GM21423 (cell line): ENCODE measurements around the gene KCNMA1.
"Not testable (repeated sequence)": the region's sequence is repeated elsewhere in the genome, so short reads cannot be mapped to it uniquely, and the experiment has no call there.

Source experiments
- ATAC-seq: cut with Tn5 transposase; IDR thresholded peaks from one replicate; pipeline ENCODE4 v1.9.1; 2021; ENCODE audit warnings: mild to moderate bottlenecking, moderate library complexity; ENCODE audit not compliant: unreplicated experiment

The KCNMA1 gene

DNA sequence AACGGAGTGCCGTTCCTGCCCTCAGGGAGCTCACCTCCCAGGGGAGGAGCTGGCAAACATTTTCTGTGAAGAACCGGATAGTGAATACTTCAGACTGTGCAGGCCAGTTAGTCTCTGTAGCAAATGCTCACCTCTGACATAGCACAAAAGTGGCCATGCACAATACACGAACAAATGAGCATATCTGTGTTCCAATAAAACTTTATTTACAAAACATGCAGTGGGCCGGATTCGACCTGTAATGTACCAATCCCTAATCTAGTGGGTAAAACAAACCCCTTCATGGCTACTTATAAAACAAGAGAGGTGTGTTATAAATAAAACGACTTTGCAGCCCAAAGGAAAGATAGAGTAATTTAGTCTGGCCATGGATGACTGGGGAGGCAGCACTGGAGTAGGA, 48.7 kb downstream of the KCNMA1 start:
- ATAC-seq, result no peak

DNA sequence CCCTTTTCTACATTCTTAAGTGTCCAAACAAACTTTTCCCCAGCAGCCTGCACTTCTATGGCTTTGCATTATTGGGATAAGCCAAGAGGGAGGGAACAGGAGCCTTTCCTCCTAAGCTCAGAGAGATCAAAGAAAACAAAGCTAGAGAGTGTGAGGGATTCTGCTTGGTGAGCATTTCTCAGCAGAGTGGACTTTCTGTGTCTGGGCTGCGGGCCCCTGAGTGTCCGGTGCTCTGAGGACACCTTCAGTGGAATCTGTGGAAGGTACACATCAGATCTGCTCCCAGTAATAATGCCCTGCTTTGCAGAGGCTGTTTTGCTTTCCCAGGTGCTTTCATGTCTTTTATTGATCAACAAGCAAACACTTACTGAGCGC, 50.2 kb downstream of the KCNMA1 start:
- no peak for ATAC-seq

DNA sequence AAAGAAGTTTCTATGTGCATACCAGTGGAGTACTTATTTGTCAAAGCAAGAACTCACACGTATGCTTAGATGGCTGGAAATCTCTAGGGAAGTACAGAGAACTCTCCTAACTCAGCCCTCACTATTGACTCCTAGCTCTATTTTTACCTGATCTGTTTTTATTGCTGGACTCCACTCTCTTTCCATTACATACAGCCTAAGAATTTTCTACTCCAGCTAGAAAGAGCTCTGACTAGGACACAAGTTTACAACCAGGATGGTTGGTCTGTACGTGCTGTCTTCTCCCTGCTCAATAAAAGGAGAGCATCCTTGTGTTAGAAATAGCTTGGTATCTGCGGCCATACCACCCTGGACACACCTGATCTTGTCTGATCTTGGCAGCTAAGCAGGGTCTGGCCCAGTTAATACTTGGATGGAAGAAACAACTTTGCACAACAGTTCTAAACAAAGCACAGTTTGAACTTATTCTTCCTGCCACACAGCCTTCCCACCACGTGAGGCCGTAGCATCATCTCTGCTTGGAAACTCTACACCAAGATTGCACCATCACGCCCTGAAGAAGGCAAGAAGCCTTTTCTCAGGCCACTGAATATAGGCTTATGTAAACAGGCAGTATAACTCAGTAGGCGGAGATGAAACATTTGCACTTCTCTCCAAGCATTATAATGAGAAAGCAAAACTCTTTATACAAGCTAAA, 50.7 kb downstream of the KCNMA1 start:
- no peak for ATAC-seq

DNA sequence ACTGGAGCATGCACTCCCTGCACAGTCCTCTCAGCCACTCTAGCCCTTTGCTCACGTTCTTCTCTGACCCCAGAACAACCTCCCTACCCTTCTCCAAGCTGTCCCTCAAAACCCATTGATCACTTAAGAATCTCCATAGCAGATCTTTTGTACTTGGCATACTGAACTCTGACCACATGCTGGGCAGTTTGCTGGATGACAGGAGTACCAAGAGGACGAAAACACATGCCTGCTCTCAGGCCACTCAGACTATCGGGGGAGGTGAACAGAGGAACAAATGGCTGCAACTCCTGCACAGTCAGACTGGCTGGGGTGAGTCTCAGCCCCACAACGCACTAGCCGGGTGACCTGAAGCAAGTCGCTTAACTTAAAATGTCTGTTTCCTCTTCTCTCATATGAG, 52.7 kb downstream of the KCNMA1 start:
- no peak for ATAC-seq

DNA sequence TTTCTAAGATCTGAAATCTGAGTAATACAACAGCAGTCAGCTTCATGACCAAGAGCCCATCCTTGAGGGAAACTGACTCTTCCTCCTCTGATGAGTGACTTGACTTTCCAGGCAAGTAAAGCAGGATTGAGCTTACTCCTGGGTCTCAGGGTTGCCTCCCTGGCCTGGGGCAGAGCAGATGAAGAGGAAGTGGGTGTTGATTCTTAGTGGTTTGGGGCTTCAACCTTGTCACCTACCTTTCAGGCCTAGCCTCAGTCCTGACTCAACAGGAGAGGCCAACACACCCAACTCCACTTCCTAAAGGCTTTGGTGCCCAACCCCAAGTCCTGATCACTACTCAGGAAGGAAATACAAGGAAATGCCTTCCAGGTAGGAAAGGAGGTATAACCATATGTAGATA, 54.1 kb downstream of the KCNMA1 start:
- no peak for ATAC-seq

DNA sequence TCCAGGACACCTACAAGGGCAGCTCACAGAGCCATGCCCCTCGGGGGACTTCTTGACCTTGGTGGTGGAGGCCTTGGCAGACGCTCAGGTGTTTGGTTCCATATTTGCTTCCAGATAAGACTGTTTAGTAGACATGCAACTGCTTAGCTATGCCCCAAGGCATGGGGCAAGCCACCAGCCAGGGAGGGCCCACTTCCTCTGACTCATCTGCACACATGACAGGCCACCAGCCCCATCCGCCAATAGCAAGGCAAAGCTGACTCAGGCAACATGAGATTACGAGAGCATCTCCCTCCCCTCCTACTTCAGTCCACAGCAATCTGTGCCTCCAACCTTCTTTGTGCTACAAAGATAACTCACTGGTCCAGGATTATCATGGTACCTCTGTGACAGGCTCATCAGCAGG, 54.9 kb downstream of the KCNMA1 start:
- ATAC-seq, result no peak

DNA sequence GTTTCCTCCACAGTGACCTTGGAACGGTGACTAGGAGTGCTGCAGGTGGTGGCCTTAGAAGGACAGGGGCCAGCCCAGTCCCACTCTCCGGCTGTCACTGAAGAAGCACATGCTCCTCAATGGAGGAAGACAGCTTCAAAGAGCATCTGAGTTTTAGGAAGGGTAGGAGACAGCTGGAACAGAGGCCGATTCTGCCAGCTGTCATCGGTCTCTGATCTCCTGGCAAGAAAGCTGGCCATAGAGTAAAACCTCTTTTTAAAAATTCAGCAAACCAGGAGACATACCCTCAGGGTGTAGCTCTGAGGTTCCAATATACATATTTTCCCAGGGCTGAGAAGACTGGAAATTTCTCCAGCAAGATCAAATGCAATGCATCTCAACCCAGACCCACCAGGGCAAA, 55.9 kb downstream of the KCNMA1 start:
- ATAC-seq, result no peak

DNA sequence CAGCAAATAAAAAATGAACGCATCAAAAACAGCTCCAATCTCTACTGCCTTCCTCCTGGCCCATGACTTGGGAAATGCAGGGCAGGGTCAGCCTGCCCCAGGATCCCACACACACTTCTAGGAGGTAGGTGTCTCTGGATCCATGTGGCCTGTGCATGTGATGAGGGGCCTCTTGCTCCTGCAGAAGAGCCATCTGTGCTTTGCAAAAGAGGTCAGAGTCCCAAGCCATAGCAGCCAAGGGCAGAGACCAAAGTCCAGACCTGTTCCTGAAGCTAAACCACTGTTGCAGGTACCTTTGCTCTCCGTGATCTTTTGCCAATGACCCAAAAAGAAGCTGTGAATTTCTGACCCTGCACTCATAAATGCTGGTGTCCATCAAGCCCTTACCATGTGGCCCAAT, 57.1 kb downstream of the KCNMA1 start:
- ATAC-seq, result no peak

DNA sequence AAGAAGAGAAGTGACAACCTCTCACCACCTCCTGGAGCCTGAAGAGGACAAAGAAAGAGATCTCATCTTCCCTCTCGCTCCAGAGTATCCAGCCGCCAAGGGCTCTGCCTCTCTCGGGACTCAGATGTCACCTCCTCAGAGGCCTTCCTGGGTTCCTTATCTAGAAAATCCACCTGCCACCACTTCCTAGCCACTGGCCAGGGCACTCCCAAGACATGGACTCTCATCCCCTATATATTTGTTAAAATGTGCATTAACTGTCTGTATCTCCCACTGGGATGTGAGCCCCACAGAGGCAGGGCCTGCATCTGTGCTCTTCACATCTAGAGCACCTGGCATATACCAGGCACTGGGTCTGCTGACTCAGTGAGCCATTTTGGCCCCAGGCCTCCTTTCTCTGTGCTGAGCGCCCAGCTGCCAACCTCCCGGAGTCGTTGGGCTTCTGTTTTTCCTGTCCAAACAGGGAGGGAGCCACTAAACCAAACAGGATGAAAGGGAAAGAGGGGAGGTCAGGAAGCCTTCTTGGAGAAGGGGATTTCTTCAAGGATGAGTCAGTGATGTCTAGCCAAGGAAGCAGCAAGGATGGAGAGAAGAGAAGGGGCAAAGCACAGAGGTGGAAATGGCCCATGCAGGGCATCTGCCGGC, 58.9 kb downstream of the KCNMA1 start:
- ATAC-seq, result no peak

DNA sequence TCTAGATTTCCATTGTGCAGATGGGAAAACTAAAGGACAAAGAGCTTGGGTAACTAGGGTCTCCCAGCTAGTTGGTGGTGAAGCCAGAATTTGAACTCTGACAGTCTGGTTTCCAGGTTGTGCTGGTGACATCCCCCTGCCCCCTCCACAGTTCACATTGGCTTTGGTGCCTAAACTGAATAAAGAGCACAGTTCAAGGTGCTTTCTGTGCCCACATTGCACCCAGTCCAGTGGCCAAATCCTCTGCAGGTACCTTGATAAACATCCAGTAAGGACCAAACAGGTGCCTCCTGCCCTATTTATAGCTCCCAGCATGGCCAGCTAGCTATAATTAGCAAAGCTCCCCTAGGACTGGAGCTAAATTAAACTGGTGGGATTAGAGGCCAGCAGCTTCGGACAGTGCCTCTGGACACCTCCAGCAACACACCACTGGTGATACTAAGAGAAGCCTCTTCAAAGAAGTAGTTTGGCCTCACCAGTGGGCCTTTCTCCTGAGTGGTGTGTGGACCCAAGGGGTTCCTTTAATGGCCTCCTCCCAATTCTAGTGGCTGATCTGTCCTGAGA, 59.9 kb downstream of the KCNMA1 start:
- no peak for ATAC-seq

DNA sequence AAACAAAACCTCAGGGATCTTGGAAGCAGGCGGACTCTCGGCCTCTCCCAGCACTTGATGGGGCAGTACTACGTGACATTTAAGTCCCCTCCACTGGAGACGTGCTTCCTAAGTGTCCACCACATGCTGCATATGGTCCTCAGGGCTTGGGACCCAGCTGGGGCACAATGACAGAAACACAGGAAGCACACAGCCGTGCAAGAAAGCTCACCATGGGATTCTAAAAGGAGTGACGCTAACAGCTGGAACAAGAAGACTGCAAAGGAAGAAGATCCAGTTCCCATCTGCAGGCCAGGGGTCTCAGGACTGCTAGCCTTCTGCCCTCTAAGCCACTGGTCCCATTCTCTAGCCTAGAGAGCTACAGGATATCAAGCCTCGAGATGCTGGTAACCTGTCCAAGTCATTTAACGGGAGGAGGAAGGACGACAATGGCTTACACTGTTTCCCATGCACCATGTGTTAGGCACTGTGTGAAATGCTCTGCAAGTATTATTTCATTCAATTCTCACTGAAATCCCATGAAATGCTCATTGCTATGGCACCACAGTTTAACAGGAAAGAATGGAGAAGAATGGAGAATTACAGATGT, 61.1 kb downstream of the KCNMA1 start:
- ATAC-seq, result no peak

DNA sequence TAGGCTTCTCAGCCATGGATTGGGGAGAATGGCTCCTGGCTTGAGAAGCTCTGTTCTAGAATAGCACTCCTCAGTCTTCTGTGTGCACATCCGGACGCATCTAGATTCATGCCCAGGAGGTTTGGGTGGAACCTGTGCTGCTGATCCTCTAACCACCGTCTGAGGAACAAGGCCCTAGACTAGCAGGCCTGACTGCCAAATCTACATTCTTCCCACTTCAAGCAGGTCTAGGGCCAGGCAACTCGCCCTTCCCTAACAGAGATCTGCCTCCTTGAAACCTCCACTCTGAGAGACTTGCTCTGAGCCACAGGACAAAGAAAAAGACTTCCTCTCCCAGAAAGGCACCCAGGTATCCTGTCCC, 61.6 kb downstream of the KCNMA1 start:
- no peak for ATAC-seq

DNA sequence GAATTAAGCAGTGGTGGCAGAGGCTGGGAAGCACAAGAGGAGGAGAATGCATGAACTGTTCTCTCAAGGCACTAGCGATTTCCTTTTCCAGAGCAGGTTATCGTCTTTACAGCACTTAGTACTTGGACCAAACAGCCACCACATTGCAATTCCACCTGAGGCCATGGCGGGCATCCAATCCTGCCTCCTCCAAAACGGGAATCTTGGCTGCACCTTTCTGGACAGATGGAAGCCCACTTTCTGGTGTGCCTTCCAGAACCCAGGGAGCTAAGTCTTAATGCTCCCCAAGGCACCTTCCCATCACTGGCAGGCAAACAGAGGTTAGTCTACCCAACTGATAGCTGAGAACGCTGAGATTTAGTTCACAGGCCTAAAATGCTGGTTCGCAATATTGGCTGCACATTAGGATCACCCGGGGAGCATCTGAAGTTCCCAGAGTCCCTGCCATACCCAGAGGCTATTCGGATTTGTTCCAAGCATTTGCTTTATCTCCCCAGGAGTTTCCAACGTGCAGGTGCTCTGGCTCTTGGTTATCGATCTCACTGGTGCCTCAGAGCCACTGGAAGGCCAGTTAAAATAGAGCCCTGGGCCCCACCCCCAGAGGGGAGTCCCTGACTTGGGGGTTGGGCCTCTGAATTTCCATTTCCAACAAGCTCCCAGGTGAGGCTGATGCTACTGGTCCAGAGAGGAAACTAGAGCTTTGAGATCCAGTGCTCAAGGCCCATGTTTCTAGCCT, 62.2 kb downstream of the KCNMA1 start:
- ATAC-seq, result no peak

DNA sequence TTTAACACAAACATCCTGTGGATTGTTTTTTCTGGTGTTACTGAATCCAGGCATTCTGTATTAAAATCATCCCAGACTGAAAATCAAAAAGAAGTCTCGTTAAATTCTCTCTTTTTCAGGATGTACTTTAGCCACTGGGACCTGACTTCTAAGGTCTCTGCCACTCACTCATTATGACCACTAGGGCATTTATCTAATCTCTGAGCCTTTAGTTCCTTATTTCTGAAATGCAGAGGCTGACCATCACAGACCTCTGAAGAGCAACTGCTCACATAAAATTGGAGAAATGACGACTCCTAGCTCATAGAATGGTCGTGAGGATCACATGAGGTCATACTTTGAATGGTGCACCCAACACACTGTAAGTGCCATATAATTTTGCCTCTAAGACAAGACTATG, 63.2 kb downstream of the KCNMA1 start:
- ATAC-seq, result no peak

DNA sequence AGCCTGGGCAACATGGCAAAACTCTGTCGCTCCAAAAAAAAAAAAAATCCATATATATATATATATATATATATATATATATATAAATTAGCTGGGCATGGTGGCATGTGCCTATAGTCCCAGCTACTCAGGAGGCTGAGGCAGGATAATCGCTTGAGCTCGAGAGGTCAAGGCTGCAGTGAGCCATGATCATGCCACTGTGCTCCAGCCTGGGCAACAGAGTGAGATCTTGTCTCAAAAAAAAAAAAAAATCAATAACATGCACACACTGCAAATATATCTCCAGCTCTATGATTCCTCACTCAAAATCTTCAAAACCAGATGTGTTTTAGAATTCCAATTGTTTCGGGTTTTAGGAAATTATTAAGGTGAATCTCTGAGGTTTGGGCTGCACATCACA, 65.1 kb downstream of the KCNMA1 start:
- ATAC-seq, result not testable (repeated sequence)

DNA sequence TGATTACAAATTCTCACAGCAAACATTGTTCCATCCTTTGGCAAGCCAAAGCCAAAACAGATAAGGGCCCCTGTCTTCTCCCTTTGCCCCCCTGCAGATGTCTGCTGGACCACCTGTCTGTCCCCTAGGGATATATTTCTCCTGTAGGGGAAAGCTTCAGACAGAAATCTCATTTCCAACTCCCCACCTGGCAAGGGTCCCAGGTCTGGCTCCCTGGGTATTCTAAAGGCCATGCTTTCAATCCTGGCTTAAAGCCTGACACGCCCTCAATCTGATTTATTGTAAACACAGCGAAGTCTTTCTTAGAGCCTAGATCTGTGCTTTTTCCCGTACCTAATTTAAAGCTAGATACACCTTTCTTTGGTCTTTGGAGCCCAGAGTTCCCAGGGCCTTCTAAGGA, 66.1 kb downstream of the KCNMA1 start:
- ATAC-seq, result no peak

DNA sequence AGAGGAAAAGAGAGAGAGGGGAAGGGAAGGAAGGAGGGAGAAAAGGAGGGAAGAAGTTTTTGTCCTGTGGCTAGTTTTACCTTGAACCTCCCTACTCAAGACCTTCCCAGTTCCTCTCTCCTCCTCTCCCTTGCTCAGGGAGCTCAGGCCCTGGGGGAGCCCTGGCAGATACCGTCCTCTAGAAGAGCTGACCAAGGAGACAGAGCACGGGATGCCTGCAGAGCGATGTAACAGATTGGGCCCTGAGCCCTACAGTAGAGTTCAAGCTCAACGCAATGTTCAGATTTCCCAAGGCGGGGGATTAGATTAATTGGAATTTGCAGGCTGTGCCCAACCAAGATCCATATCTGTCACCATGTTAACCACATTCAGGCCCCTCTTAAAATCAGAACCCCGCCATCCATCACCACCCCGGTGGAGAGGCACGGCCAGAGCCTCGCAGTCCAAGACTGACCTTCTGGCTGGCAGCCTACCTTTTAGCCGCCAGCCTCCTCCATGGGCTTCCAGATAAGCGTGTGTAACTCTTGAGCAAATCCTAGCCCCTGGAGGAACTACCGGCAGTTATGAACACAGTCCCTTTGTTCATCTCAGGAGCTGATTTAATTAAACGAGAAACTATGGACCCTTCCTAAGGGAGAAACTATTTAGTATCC, 70.6 kb downstream of the KCNMA1 start:
- ATAC-seq, result no peak

DNA sequence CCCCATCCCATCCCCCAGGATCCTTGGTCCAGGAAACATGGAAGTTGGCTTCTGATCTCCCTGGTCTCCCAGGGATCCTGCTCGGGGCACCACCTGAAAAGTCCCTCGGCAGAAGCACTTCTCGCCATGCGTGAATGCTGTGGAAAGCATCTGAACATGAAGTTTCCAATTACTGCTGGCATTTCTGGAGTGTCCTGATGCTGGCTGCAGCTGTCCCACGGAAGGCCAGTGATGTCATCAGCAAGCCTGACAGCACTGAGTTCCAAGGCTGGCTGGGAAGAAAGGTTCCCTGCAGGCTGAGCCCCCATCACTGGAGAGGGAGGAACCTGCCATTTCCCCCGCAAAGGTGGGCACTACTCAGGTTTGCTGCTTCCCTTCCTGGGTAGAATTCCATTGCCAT, 71.4 kb downstream of the KCNMA1 start:
- ATAC-seq, result no peak

DNA sequence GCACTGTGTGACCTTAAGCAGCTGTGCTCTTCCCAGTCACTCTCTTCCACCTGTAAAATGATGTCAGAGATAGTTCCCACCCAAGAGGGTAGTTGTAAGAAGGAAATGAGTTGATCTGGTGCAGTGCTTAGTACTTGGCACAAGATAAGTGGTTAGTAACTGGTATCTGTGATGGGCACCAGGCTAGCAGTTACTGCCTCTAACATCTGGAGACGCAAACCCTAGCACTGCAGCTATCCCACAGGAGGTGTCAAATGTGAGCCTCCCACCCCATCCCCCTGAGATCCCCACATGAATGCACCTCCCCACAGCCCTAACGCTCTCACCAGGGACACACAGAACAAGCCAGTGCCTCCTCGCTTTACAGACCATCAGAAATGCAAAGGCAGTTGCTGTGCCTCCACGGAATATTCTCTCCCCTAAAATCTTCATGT, 72.0 kb downstream of the KCNMA1 start:
- ATAC-seq, result no peak

DNA sequence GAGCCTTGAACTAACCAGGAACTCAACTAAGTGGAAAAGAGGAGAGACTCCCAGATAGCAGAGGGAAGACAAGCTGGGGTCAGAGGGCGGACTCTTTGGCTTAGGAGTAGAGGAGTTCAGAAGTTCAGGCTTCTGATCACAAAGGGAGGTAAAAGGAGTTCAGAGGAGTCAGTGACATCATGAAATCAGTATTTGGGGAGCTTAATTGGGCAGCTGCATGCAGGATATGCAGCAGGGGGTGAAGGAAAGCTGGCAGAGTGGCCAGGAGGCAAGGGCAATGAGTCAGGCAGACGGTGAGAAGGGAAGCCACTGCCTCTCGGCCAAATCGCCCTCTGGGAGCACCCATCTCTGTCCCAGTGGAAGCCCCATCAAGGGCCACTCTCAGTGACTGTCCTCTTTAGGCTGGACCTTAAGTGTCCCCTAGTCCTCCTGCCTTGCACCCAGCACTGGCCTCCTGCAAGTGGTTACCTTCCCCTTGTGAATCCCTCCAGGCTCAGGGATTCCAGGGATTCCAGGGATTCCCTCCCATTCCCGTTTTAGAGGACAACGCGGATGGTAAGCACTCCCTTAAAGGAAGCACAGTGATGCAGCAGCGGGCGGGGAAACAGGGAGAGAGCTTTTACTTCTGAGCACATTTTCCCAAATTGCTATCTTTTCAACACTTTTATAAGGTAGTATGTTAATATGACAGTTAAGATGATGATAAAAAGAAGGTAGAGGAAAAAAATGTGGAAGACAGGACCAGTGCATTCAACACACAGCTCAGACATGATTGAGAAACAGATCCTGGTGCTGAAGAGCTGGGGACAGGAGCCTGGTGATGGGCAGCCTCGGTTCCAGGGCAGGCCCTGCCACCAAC, 72.6 kb downstream of the KCNMA1 start:
- ATAC-seq, result no peak
